DMS 273 (cell line): Measurements from ENCODE around the gene MRGPRD.
A peak's percentile ranks its signal among the peaks of the same experiment; 100 is the strongest.

Experiments
- DNase-seq: peaks from one replicate; lab custom pipeline; 2025; ENCODE audit not compliant: unreplicated experiment; lab: John Stamatoyannopoulos, UW

Gene MRGPRD, protein sequence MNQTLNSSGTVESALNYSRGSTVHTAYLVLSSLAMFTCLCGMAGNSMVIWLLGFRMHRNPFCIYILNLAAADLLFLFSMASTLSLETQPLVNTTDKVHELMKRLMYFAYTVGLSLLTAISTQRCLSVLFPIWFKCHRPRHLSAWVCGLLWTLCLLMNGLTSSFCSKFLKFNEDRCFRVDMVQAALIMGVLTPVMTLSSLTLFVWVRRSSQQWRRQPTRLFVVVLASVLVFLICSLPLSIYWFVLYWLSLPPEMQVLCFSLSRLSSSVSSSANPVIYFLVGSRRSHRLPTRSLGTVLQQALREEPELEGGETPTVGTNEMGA

DNA sequence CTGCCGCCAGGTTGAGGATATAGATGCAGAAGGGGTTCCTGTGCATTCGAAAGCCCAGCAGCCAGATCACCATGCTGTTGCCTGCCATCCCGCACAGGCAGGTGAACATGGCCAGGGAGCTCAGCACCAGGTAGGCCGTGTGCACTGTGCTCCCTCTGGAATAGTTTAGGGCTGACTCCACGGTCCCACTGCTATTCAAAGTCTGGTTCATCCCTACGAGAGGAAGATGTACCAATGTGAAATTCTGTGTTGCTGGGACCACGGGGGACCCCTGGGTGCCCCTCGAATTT is at the start of gene MRGPRD:
Gene MRGPRD, minus strand, starts transcription at position 211 of the 290 bp plus-strand sequence. Its CDS starts 0 bp downstream, at position 211.
- DNase-seq, result no peak

DNA sequence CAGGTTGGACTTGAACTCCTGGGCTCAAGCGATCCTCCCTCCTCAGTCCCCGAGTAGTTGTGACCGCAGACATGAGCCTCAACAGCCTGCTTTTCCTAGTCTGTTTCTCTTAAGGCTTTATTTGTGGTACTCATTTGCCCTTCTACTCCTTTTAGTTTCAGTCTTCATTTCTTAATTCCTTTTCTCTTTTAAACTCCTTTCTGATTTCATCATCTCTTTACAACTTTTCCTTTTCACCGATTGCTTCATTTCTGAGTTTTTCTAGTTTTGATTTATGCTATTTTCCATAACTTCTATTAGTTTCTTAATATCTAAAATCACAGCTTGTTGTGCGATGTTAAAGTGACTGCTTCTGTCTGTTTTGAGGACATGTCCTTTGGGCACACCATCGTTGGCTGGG is 49.5 kb upstream of the MRGPRD start:
- no peak for DNase-seq

DNA sequence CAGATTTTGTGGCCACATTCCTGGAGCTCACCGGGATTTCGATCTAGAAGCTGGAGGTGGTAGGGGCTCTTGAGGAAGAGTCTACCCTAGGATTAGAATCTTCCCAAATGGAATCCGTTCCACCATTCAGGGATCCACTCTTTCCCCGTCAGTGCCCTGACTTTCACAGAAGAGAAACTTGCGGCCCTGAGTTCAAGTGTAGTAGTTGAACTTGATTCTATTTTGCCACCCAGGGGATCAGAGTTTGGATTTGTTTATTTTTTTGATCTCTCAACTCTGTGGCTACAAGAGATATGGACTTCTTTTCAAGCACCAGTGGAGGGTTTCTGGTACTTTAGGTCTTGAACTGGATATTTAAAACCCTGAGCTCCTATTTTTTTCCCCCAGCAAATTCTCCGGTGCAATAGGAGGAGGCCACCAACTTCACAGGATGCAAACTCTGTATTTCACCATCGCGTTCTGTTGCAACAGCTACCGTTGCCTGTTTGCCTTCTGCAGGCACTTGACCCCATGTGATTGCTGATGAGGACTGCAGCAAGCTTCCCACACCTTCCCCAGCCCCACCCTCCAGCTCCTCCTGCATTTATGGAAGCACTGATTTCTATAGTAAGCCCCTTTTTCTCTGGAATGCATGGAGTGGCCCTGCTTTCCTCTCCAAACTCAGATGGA is 47.1 kb upstream of the MRGPRD start:
- DNase-seq, result no peak

DNA sequence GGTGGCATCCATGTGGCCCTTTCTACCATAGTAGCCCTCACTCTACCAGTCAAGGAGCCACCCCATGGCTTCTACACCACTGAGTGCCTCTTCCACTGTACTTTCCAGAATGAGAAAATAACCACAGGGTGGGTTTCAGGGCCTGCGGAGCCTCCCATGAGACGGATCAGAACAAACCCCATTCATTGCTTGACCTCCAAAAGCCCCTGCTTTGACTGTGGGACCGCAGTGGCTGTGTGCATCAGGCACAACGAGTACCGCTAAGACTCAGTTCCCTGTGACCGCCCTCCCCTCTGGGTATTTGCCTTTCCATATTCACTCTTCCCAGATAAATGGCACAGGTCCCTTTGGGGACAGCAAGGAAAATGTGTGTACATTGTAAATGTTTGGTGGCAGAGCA is 43.7 kb upstream of the MRGPRD start:
- DNase-seq, result no peak

DNA sequence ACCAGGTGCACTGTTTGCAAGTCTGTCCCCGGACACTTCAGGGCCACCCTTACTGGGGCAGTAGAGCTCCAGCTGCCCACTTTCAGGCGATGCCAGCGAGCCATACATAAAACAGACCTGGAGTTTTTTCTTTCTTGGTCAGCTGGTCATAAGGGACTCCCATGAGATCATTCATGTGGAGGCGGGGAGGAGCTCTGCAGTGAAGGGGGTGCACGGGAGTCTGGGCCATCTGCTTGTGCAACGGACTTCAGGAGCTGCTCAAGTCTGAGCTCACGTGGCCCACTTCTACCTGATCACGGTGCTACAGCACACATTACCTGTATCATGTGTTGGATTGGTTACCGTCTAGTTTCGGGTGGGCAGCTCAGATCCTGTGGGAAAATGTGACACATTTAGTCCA is 41.5 kb upstream of the MRGPRD start:
- peak; percentile 34 for DNase-seq

DNA sequence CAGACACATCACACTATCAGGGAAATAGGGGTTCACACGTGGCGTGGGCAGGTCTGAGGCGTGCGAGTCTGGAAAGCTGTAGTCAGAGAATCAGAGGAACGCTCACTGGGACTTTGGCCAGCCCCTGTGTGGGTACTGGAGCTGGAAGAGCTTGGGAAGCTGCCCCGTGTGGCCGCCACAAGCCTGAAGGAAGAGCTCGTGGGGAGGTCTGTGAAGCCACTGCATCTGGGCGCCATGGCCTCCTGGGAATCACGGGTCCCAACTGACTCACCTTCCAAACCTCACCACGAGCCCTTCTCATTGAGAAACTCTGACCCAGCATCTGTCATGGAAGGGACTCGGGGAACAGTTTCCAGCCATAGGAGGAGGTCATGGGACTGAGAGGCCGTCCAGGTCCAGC is 38.1 kb upstream of the MRGPRD start:
- DNase-seq, result no peak

DNA sequence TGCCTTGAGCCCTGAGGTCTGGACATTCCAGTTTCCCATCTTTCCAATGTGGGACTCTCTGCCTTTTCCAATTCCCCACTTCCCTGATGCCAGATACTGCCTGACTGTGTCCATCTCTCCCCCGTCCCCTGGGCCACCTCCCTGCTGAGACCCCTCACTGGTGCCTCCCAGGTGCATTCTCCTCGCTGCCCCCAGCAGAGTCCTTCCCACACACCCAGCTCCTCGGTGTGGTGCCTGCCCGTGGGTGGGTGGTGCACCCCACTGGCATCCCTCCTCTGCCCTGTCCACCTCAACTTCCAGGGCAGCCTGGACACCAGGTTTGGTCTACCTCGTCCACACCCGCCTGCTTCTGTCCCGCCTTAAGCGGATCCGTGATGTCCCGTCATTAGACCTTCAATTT is 37.2 kb upstream of the MRGPRD start:
- DNase-seq, result no peak

DNA sequence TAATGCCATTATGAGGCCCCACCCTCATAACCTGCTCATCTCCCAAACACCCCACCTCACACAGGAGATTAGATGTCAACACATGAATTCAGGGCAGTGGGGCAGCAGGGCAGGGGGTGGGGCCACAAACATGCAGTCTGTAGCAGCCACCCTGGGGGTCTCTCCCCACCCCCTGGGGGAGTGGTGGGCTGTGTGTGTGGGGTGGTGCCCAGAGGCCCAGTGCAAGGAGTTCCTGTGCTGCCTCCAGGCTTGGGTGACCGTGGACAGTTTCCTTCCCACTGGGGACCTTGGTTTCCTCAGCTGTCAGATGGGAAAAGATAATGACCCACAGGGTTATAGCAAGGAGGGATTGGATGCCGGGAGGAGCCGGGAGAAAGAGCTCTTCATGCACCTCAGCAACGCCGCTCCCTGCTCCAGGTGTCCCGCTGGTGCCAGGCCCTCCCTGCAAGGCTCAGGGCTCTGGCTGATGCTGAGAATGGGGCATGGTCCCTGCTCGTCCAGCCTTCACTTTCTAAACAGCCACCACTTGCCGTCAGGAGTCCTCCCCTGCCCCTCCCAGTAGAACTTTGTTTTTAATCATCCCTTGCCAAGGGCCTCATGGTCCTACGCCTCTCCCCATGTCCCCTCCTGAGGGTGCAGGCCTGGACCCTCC is 34.2 kb upstream of the MRGPRD start:
- DNase-seq, result no peak

DNA sequence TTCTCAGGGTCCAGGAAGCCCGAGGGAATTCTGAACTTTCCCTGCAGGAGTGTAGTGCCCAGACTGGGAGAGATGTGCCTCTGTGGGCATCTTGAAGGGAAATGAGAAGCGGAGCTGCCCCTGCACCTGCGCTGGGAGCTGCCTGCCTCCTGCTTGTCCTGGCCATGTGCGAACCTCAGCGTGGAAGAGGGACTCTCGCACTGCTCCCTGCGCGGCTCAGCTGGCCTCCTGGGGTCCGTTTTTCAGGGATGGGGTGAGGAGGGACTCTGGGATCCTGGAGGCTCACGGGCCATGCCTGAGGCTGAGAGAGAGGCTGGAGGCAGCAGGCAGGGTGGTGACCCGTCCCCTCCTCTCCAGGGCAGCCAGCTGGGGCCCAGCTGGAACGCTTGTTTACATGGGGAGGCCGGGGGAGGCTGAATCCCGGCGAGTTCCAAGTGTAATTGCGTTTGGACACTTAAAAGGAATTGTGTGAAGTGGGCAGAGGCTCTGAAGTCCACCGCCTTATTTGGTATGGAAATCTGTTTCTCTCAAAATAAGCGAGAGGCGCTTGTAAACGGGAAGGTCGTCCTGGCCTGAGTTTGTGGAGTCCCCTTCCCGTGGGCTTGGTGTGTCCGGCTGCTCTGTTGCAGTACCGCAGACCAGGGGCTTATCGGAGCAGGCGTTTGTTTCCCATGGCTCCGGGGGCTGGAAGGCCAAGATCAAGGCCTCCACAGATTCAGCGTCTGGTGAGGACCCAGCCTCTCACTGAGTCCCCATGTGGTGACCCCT is 33.5 kb upstream of the MRGPRD start:
- peak; percentile 37 for DNase-seq

DNA sequence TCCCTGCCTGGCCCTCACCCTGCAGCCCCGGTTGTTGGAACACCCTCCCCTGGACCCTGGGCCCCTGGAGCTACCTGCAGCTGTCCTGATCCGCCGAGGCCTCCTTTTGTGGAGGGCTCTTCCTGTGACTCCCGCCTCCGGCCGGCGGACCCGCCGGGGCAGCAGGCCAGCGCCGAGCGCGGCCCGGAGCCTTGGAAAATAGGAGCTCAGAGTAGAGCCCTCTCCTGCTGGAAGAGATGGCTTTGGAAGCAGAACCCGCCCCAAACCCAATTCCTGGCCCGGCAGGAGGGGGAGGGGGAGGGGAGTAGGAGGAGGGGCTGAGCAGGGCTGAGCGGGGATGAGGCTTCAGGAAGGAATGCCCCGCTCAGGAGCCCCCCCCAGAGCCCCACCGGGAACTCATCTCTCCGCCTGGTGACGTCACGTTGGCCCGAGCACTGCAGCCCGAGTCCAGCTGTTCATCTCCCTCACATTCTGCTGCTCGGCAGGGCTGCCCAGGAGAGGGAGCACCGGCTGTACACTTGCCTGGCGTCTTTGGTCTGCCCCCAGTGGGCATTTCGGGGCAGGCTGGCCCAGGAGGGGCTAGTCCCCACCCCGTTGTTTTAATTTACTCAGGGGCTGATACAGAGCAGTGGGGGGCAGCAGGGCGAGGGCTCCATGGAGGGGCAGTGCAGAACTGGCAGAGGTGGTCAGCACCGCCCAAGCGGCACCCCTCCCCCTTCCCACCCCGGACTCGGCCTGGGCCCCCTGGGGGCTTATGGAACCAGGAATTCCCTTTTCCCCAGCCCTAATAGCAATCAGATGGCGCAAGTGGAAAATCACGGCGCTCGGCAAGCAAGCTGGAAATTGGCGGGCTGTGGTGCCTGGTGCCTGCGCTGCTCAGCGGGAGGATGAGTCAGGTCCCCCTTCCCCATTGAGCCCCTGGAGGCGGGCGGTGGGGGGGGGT is 32.5 kb upstream of the MRGPRD start, which contains the start of gene MRGPRF:
Gene MRGPRF, minus strand, starts transcription at position 238 of the 943 bp plus-strand sequence. CDS start 3,345 bp downstream, outside the sequence.
- DNase-seq, result peak; percentile 45

DNA sequence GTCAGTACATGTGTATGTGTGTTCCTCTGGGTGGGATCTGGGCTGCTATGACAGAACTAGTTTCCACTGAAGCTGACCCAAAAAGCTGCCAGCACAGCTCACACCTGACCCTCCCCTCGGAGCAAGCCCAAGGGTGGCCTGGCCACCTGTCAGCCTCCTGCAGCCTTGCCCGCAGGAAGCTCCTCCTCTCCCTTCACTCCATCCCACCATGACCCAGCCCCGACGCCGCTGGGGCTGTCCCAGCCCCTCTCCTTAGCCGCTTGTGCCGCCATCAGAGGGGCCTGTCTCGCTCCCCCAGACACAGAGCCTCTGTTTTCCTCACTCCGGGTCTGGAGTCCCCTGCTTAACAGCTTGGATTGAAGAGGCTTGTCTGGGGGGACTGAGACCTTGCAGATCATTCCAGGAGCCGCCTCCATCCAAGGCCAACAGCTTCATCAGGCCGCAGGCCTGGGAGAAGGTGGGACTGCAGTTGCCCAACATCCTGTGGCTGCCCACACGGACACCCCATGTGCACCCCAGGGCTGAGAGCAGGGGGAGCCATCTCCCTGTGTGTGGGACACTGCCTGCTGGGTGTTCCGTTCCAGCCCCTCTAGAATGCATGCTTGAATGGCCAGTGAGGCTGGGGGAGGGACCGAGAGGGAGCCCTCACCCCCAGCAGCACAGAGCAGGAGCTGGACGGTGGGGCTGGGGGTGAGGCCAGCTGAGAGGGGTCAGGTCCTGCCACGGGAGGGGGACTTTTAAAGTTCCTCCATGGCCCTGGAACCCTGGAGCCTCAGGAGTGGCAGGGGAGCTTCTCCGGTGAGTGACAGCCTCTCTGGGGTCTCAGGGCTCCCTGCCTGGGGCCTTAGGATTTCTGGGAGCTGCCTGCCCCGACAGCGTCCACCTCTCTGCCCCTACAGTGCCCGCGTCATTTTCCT is 31.6 kb upstream of the MRGPRD start:
- DNase-seq, result no peak

DNA sequence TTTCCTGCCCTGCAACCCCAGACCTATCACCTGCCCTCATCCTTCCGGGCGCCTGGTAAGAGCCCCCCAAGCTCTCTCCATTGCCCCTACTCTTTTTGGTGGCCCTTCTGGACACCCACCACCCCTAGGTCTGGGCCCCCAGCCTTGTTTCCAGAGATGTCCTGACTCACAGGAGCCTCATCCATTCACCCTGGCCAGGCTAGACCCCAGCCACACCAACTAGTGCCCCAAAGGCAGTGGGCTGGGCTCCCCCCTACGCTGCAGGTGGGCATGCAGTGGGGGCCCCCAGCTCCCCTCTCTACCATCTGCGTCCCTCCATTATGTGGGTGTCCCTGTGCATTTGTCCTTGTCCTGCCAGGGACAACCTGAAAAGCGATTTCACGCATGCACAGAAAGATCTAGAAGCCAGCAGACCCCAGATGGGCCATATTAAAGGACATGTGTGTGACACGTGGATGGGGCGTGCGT is 30.9 kb upstream of the MRGPRD start:
- no peak for DNase-seq

DNA sequence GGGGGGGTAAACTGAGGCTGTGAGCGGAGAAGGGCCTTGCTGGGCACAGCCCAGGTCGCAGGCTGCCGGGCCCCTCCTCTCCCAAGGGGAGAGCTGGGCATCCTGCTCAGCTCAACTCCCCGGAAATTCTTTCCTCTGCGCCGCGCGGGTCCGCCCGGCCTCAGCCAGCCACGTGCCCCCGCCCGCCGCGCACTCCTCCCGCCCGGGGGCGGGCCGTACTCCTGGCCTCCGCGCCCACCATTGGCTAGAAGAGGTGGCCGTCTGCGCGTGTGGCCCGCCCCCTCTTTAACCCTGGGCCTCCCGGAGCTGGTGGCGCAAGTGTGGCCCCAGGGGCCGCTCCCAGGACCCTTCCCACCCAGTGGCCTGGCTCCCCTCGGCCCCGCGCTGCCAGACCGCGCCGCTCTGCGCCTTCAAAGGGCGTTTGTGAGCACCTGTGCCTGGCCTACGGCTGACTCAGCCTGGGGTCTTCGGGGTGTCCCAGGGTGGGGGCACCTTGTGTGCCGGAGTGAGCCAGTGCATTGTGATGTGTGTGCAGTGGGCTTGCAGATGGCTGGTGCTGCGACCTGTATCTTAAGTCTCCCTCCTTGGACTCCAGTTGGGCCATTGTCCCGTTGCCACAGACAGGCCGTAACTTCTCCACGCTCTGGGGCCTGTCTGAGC is 30.3 kb upstream of the MRGPRD start:
- DNase-seq, result no peak

DNA sequence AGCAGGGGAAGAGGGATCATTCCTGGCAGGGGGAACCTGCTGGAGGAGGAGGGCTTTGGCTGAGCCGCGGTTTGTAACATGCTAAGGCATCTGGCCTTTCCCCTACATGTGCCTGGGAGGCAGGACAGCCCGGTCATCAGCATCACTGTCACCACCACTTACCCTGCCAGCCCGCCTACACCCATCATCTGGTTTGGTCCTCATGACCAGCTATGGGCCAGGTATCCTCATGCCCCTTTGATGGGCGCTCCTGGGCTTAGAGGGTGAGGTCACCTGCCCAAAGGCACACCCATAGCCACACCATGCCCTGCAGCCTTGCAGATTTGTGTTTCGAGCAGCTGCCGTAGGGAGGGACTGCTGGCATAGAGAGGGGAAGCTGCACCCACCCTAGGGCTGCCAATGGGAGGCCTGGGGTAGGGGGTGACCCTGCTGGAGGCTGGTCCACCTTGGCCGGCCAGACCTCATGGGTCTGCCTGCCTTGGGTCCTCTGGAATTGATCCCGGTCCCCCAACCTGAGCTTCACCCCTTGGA is 29.6 kb upstream of the MRGPRD start:
- DNase-seq, result no peak

DNA sequence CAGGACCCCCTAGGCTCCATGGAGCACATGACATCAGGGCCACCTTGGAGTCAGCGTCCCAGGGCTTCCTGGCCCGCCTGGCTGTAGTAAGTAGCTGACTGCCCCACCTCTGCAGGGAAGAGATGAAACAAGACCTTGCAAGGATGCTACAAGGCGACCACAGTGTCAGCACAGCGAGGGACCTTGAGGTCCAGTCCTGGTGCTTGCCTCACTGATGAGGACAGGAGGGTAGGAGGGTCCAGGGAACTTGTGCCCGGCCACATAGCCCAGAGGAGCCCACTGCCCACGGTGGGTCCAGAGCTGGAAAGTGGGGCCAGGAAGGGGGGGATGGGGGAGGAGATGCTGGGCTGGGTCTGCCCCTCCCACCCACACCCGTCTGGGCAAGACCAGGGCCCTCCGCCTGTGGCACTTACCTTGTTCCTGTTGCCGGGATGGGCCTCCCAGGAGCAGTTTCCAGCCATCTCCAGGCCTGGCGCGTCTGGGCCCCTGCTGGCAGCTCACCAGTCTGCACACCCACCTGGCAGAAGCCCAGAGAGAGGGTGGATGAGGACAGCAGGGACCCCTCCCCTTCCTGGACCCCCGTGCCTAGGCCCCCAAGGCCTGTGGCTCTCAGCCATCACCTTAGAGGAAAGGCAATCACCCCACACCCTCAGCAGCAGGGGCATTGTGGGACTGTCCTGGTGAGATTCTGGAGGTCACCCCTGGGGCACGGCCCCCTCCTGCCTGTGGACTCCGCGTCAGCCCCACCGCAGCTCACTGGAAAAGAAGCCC is 28.8 kb upstream of the MRGPRD start:
- DNase-seq, result peak; percentile 28

DNA sequence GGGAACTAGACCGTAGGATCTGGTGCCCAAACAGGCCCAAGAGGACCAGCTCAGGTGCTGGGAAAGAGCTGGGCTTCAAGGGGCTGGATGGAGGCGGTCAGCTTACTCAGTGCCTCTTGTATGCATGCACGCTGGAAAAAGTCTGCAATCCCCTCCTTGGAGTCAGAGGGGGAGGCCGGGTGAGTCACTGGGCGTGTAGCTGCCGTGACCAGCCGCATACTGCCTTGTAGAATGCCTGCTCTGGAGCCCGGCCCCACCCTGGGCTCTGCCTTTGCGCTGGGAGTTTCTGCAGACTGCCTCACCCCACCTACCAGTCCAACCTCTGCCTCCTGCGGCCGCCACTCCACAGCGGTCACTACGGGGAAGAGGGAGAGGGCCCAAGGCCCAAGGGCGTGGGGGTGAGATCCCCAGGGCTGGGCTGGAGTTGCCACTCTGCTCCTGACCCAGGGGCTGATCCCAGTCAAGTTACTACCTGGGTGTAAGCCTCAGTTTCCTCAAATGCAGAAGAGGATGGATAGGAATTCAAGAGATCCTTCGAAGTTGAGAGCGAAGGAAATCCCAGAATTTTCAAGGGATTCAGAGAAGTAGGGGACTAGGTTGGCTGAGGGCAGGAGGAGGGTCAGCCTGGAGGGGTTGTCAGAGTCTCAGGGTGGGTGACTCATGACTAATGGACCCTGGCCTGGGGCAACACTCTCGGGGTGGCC is 28.1 kb upstream of the MRGPRD start:
- no peak for DNase-seq

DNA sequence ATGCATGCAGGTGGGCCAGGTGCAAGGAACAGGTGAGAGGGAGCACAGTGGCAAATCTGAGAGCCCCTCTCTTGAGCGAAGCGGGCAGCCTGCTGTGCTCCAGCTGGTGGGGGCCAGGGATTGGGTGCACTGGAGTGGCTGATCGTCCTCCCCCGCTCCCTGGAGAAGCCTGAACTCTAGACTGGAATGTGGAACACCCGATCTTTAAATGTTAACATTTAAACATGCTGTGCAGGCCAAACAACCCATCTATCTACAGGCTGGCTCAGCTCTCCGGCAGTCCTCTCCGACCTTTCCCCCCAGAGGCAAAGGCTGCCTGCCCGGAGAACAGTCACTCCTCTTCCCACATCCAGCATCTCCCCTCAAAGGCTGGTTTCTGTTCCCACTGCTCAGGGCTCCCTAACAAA is 27.2 kb upstream of the MRGPRD start:
- no peak for DNase-seq
